ENCODE measurements around the gene RRP15.

The RRP15 gene

DNA sequence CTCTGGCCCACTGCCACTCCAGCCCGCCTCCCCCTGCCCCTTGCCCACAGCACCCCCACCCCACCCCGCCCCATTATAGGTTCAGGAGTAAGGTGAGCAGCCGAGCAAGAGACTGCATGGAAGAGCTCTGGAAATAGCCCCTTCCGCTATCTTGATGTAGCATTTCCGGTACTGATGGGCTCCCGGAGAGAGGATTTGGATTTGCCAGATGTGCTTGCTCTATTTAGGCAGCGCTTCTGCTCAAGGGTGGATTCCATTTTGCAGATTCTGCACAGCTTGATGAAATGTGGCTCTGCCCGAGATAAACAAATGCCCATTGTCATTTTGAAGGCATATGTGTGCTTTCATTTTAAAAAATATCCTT, 67.0 kb downstream of the RRP15 start:
- Histone ChIP-seq H3K27ac (peak overlapping the region; percentile 27; the same call in 1 of the 2 replicates), H3K36me3 (ENCODE audit: insufficient read depth, low read length) (no peaks in the 10 kb centered on the region), H3K9ac (ENCODE audit: insufficient read length) (no peak overlapping the region), H3K4me3 (peak overlapping the region; percentile 76), H3K9me3 (ENCODE audit: low read depth, low read length) (no peaks in the 10 kb centered on the region)
- no peak for DNase-seq (ENCODE audit: low read depth, low spot score)
- TF ChIP-seq POLR2AphosphoS5 (IDR thresholded peaks at IDR 0.05; ENCODE audit: borderline replicate concordance, low read depth, low read length) (no peak; the same call in 1 of the 2 replicates), FOXP2 (optimal IDR thresholded peaks at IDR 0.05; ENCODE audit: control extremely low read depth, extremely low read length, insufficient read depth) (peak; percentile 47)

DNA sequence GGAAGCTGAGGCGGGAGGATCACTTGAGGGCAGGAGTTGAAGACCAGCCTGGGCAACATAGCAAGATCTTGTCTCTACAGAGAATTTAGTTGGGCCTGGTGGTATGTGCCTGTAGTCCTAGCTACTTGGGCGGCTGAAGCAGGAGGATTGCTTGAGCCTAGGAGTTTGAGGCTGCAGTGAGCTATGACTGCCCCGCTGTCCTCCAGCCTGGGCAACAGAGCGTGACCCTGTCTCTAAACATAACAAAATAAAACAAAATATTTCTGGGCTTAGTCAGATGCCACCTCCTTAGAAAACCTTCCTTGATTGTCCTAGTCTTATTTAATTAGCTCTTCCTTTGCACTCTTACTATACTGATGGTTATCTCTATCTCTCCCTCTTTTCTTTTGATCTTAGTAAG, 68.6 kb downstream of the RRP15 start:
- Histone ChIP-seq H3K9me3 (ENCODE audit: low read depth, low read length) (no peaks in the 10 kb centered on the region), H3K4me3 (no peak overlapping the region), H3K27ac (no peak overlapping the region), H3K36me3 (ENCODE audit: insufficient read depth, low read length) (no peaks in the 10 kb centered on the region), H3K9ac (ENCODE audit: insufficient read length) (no peak overlapping the region)
- DNase-seq (ENCODE audit: low read depth, low spot score): no peak
- TF ChIP-seq EZH2 (IDR thresholded peaks at IDR 0.05) (no peak), POLR2AphosphoS5 (IDR thresholded peaks at IDR 0.05; ENCODE audit: borderline replicate concordance, low read depth, low read length) (no peak), FOXP2 (optimal IDR thresholded peaks at IDR 0.05; ENCODE audit: control extremely low read depth, extremely low read length, insufficient read depth) (no peak)

DNA sequence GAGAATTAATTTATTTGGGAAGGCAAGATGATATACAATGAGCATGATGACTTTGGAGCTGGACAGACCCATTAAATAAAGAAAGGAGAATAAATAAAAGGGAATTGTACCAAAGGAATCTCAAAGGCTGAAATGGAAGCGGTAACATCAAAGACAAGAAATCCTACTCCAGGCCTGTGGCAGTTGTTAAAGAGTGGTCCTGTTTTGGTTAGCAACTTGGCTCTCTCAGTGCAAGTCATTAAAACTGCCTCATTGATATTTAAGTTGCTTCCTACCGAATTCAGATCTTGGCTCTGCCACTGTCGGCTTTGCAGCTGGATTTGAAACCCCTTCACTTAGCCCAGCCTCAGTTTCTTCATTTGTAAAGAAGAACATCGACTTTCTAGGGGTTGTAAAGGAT, 70.2 kb downstream of the RRP15 start:
- Histone ChIP-seq H3K9ac (ENCODE audit: insufficient read length) (no peak overlapping the region), H3K9me3 (ENCODE audit: low read depth, low read length) (no peaks in the 10 kb centered on the region), H3K27ac (no peak overlapping the region), H3K36me3 (ENCODE audit: insufficient read depth, low read length) (no peaks in the 10 kb centered on the region), H3K4me3 (no peak overlapping the region)
- TF ChIP-seq EZH2 (IDR thresholded peaks at IDR 0.05): no peak
- TF ChIP-seq POLR2AphosphoS5 (IDR thresholded peaks at IDR 0.05; ENCODE audit: borderline replicate concordance, low read depth, low read length): no peak
- no peak for TF ChIP-seq FOXP2 (optimal IDR thresholded peaks at IDR 0.05; ENCODE audit: control extremely low read depth, extremely low read length, insufficient read depth)
- no peak for DNase-seq (ENCODE audit: low read depth, low spot score)

DNA sequence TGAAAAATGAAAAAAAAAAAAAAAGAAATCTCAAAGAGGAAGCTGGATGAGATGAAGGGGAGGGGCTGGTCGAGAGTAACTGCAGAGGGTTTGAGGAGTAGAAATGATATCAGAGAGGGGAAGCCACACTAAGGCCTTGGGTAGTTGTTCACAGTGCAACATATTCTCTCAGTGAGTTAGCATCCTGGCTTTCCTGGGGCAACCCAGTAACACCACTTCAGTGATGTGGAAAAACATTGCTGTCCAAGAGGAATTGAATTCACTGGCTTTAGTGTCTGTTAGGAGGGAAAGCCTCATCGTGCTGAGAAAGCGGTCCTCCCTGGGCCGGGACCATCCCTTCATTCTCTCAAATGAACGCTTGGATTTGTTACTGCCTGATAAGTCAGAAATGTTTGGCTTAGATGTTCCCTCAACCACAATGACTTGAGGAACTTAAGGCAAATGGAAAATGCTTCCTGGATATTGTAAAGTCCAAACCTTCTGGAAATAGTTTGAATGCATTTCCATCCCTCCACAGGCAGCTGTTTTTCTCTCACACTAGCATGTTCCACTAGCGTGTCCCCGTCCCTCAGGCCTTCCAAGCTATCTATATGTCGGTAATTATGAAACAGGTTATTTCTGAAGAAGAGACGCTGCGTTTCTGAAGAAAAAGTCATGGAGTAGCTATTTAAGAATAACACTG, 72.3 kb downstream of the RRP15 start:
- no peaks in the 10 kb centered on the region for H3K36me3 ChIP-seq (ENCODE audit: insufficient read depth, low read length)
- H3K9me3 ChIP-seq (ENCODE audit: low read depth, low read length): no peaks in the 10 kb centered on the region
- no peak overlapping the region for H3K4me3 ChIP-seq
- H3K27ac ChIP-seq: no peak overlapping the region
- H3K9ac ChIP-seq (ENCODE audit: insufficient read length): no peak overlapping the region
- no peak for DNase-seq (ENCODE audit: low read depth, low spot score)
- TF ChIP-seq POLR2AphosphoS5 (IDR thresholded peaks at IDR 0.05; ENCODE audit: borderline replicate concordance, low read depth, low read length) (no peak), FOXP2 (optimal IDR thresholded peaks at IDR 0.05; ENCODE audit: control extremely low read depth, extremely low read length, insufficient read depth) (no peak), EZH2 (IDR thresholded peaks at IDR 0.05) (no peak)

DNA sequence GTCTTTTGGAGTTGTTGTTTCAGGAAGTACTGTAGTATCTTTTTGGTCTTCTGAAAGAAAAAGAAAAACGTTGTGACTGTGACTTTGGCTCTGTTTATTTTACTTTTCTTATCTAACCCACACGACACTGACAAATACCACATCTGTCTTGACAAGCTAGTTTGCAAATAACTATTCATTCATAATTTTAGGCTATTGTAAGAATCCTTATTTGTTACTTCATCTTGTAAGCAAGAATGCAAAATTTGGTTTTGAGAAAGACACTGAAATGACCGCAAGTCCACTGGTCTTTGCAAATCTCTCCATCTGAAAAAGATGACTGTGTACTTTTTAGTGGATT, 72.8 kb downstream of the RRP15 start:
- no peak overlapping the region for H3K4me3 ChIP-seq
- no peaks in the 10 kb centered on the region for H3K9me3 ChIP-seq (ENCODE audit: low read depth, low read length)
- no peak for TF ChIP-seq FOXP2 (optimal IDR thresholded peaks at IDR 0.05; ENCODE audit: control extremely low read depth, extremely low read length, insufficient read depth)
- no peak for TF ChIP-seq EZH2 (IDR thresholded peaks at IDR 0.05)
- no peak for TF ChIP-seq POLR2AphosphoS5 (IDR thresholded peaks at IDR 0.05; ENCODE audit: borderline replicate concordance, low read depth, low read length)
- H3K27ac ChIP-seq: no peak overlapping the region
- no peaks in the 10 kb centered on the region for H3K36me3 ChIP-seq (ENCODE audit: insufficient read depth, low read length)
- no peak for DNase-seq (ENCODE audit: low read depth, low spot score)
- no peak overlapping the region for H3K9ac ChIP-seq (ENCODE audit: insufficient read length)

DNA sequence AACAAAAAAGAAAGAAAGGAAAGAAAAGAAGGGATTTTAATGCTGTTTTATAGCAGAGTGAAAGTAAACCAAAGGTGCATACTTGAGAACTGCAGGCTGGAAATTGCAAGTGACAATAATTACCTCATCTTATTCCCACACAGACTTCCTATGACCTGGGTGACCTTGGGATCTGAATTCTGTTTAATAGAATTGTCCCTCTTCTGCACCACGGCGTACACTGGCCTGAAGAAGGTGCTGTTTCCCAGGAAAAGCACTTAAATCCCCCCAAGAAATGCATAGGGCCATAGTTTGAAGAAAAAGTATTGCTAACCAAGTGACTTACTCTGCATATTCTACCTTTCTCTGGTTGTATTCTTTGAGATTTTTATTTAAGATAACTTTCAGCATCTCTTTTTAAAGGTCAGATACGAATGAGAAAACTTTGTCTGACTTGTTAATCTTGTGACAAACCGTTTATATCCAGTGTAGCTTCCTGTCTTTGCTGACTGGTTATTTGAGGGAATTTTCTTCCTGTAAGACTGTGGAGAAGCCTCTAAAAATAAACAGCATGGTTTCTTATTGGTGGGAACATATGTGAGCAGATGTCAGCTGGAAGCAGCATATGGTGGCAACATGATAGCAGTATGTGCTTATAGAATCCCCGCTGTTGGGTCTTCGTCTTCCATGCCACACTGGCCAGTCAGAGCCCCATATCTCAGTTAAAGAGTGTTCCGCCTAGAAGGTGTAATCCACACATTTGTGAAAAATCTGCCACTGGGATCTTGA, 76.4 kb downstream of the RRP15 start:
- no peaks in the 10 kb centered on the region for H3K9me3 ChIP-seq (ENCODE audit: low read depth, low read length)
- TF ChIP-seq EZH2 (IDR thresholded peaks at IDR 0.05) (no peak), POLR2AphosphoS5 (IDR thresholded peaks at IDR 0.05; ENCODE audit: borderline replicate concordance, low read depth, low read length) (no peak), FOXP2 (optimal IDR thresholded peaks at IDR 0.05; ENCODE audit: control extremely low read depth, extremely low read length, insufficient read depth) (no peak)
- no peak overlapping the region for H3K4me3 ChIP-seq
- H3K9ac ChIP-seq (ENCODE audit: insufficient read length): no peak overlapping the region
- no peak for DNase-seq (ENCODE audit: low read depth, low spot score)
- no peaks in the 10 kb centered on the region for H3K36me3 ChIP-seq (ENCODE audit: insufficient read depth, low read length)
- no peak overlapping the region for H3K27ac ChIP-seq

DNA sequence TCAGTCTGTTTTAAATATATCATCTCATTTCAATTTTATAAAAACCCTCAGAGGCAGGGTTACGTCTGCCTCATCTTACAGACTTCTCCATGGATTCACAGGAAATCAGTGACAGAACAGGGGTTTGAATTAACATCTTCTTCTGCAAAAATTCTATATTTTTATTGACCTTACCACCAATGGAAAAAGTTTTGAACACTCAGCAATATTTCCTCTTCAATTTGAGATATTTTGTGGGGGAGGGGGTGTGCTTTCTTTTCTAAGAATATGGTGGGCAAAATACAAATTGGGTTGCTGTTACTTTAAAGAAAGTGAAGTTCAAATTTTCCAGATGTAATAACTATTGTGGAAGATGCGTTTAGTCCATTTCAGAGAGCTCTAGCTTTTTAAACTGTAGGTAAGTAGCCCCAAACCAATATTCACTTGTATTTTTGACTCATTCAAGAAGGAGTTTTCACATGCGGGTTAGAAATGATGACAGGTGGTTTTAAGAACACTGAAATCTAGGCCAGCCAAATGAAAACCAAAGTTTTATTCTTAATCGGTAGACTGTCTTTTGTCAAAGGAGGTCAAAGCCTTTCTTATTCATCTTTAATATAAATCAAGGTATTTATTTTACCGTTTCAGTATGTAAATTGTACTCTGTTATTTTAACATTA, 77.5 kb downstream of the RRP15 start:
- Histone ChIP-seq H3K36me3 (ENCODE audit: insufficient read depth, low read length) (no peaks in the 10 kb centered on the region), H3K9ac (ENCODE audit: insufficient read length) (no peak overlapping the region), H3K27ac (no peak overlapping the region), H3K9me3 (ENCODE audit: low read depth, low read length) (no peaks in the 10 kb centered on the region), H3K4me3 (no peak overlapping the region)
- no peak for DNase-seq (ENCODE audit: low read depth, low spot score)
- no peak for TF ChIP-seq FOXP2 (optimal IDR thresholded peaks at IDR 0.05; ENCODE audit: control extremely low read depth, extremely low read length, insufficient read depth)
- TF ChIP-seq EZH2 (IDR thresholded peaks at IDR 0.05): no peak
- no peak for TF ChIP-seq POLR2AphosphoS5 (IDR thresholded peaks at IDR 0.05; ENCODE audit: borderline replicate concordance, low read depth, low read length)

DNA sequence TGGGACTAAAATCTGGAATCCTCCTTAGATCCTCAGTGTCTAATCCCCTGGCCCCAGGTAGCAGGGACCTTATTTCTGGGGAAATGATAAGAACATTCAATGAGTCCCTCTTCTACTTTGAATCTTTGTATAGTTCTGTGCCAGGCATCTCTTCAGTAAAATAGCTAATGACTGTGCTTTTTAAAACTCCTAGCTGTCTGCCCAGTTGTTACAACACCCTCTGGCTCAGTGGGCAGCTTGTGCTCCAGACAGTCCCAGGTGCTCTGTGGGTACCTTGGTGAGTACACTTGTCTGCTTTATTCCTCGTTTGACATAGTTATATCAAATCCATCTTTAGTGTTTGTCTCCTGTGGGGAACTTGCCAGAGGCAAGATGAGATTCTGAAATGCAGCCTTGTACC, 78.0 kb downstream of the RRP15 start:
- Histone ChIP-seq H3K9ac (ENCODE audit: insufficient read length) (no peak overlapping the region), H3K27ac (no peak overlapping the region), H3K9me3 (ENCODE audit: low read depth, low read length) (no peaks in the 10 kb centered on the region), H3K36me3 (ENCODE audit: insufficient read depth, low read length) (no peaks in the 10 kb centered on the region), H3K4me3 (no peak overlapping the region)
- TF ChIP-seq EZH2 (IDR thresholded peaks at IDR 0.05): no peak
- DNase-seq (ENCODE audit: low read depth, low spot score): no peak
